PC-3 (cell line): ENCODE results near the gene AVP. TPM values are rescaled to one million over a fixed set of nuclear protein-coding genes. Genes with fewer than 3 reads are reported as not detected.

Source experiments
- ATAC-seq: fragments of 200-7000 bp; cut with Tn5 transposase; 2 replicates; pipeline ENCODE4 v1.9.1; 2020; ENCODE audit warnings: mild to moderate bottlenecking, moderate library complexity
- BruUV-seq: library from RNA; stranded (reverse); fragments of 400-500 nt; replicated peaks from 2 replicates; lab custom pipeline; 2021; lab: Mats Ljungman, UMichigan
- CTCF ChIA-PET: fragments of 300-600 bp; sonication (Branson Sonifier 250); formaldehyde crosslinking; loops from one replicate; lab custom pipeline; 2022; ENCODE audit warnings: antibody characterized with exemption; lab: Charles Lee
- POLR2A ChIA-PET: fragments of 300-600 bp; sonication (Branson Sonifier 250); formaldehyde crosslinking; loops from one replicate; lab custom pipeline; 2022; ENCODE audit warnings: antibody characterized with exemption; ENCODE audit not compliant: unreplicated experiment; lab: Charles Lee
- DNase-seq: peaks from one replicate; pipeline ENCODE4 v3.0.0-alpha.2; 2015
- H2AFZ ChIP-seq: fragments of 300-600 bp; sonication (generic); 2 replicates; pipeline ENCODE4 v1.6.0; 2016; ENCODE audit warnings: antibody characterized with exemption, low read length
- H3F3A ChIP-seq: fragments of 300-600 bp; sonication (generic); one replicate; pipeline ENCODE4 v1.6.0; 2017; ENCODE audit warnings: antibody characterized with exemption, low read length, control low read depth, mild to moderate bottlenecking; ENCODE audit not compliant: unreplicated experiment
- H3K27ac ChIP-seq: fragments of 300-600 bp; sonication (generic); 2 replicates; pipeline ENCODE4 v1.5.1; 2016; ENCODE audit warnings: mild to moderate bottlenecking, low read length
- H3K27me3 ChIP-seq: fragments of 300-600 bp; sonication (generic); 2 replicates; pipeline ENCODE4 v1.6.1; 2016; ENCODE audit warnings: low read length, mixed read lengths
- H3K36me3 ChIP-seq: fragments of 300-600 bp; sonication (generic); 2 replicates; pipeline ENCODE4 v1.6.1; 2016; ENCODE audit warnings: low read depth, mixed run types, low read length, mixed read lengths
- H3K4me1 ChIP-seq: fragments of 300-600 bp; sonication (generic); 2 replicates; pipeline ENCODE4 v1.5.1; 2016; ENCODE audit warnings: low read length; ENCODE audit not compliant: insufficient read depth
- H3K4me2 ChIP-seq: fragments of 300-600 bp; sonication (generic); 2 replicates; pipeline ENCODE4 v1.6.0; 2016; ENCODE audit warnings: low read length
- H3K4me3 ChIP-seq: fragments of 300-600 bp; sonication (generic); 2 replicates; pipeline ENCODE4 v1.5.1; 2016; ENCODE audit warnings: mild to moderate bottlenecking, low read length, mixed read lengths
- H3K79me2 ChIP-seq: fragments of 300-600 bp; sonication (generic); 2 replicates; pipeline ENCODE4 v1.6.1; 2017; ENCODE audit warnings: low read length, mixed read lengths
- H3K9ac ChIP-seq: fragments of 300-600 bp; sonication (generic); 2 replicates; pipeline ENCODE4 v1.6.0; 2016; ENCODE audit warnings: mild to moderate bottlenecking, low read length
- H3K9me2 ChIP-seq: fragments of 300-600 bp; sonication (generic); replicated peaks from 2 replicates; pipeline ENCODE4 v1.6.1; 2016; ENCODE audit warnings: mixed run types, low read length, mixed read lengths
- H3K9me3 ChIP-seq: fragments of 300-600 bp; sonication (generic); 2 replicates; pipeline ENCODE4 v1.6.1; 2016; ENCODE audit warnings: low read length, mixed read lengths
- H4K20me1 ChIP-seq: fragments of 300-600 bp; sonication (generic); 2 replicates; pipeline ENCODE4 v1.6.1; 2016; ENCODE audit warnings: low read length, mixed read lengths
- CTCF ChIP-seq: fragments of 300-600 bp; sonication (generic); conservative IDR thresholded peaks from 2 replicates; pipeline ENCODE4 v1.5.1; 2017; ENCODE audit warnings: antibody characterized with exemption, low read depth, mild to moderate bottlenecking, low read length
- EZH2 ChIP-seq: fragments of 300-600 bp; sonication (generic); IDR thresholded peaks from one replicate; pipeline ENCODE4 v1.6.1; 2017; ENCODE audit warnings: antibody characterized with exemption, mild to moderate bottlenecking, low read length; ENCODE audit not compliant: unreplicated experiment
- EZH2phosphoT487 ChIP-seq: fragments of 300-600 bp; sonication (generic); IDR thresholded peaks from 2 replicates; pipeline ENCODE4 v1.6.1; 2018; ENCODE audit warnings: mild to moderate bottlenecking, antibody characterized with exemption, low read length, borderline replicate concordance
- intact Hi-C: fragments of 100-400 bp; cut with micrococcal nuclease; formaldehyde crosslinking; loops from 2 replicates; pipeline ENCODE4 v1.9.0; 2023
- total RNA-seq: library from RNA; depleted of rRNA; stranded (reverse); fragments of >200 nt; gene quantifications from 2 replicates; pipeline ENCODE4 v1.2.3, GENCODE V29; 2014

AVP gene
- total RNA-seq, 1 experiment from 2014 or later: not detected

GRCh38 chr20:3093861-3094361, 9.4 kb upstream of the AVP start:
- Histone ChIP-seq H3F3A (no peaks in the 10 kb centered on the region), H3K9ac (no peak overlapping the region), H3K27me3 (no peaks in the 10 kb centered on the region), H3K79me2 (no peaks in the 10 kb centered on the region), H3K4me1 (no peaks in the 10 kb centered on the region), H3K36me3 (no peaks in the 10 kb centered on the region), H3K4me3 (no peak overlapping the region), H3K4me2 (no peak overlapping the region), H3K27ac (no peak overlapping the region), H2AFZ (no peak overlapping the region), H4K20me1 (no peaks in the 10 kb centered on the region), H3K9me3 (no peaks in the 10 kb centered on the region), H3K9me2 (no peaks in the 10 kb centered on the region)
- TF ChIP-seq CTCF: no peak
- no peak for TF ChIP-seq EZH2phosphoT487
- no peak for TF ChIP-seq EZH2
- no TSS peak for BruUV-seq
- ChIA-PET CTCF (interaction anchor here (0.6 kb wide), 1 partner anchor 690 kb away, joined by 3 read pairs; no protein-coding TSS in a partner anchor), POLR2A (no interaction called here)
- no peak for DNase-seq
- intact Hi-C loops: no loop called here
- peak; percentile 24; the same call in 1 of the 2 replicates for ATAC-seq

GRCh38 chr20:3092611-3093379, 8.3 kb upstream of the AVP start:
- no peaks in the 10 kb centered on the region for H3K27me3 ChIP-seq
- no peak overlapping the region for H3K4me2 ChIP-seq
- no peaks in the 10 kb centered on the region for H3F3A ChIP-seq
- TF ChIP-seq EZH2 (no peak), EZH2phosphoT487 (no peak), CTCF (no peak)
- POLR2A ChIA-PET: no interaction called here
- CTCF ChIA-PET: interaction anchor here (0.6 kb wide), 1 partner anchor 689 kb away, joined by 3 read pairs; no protein-coding TSS in a partner anchor
- H3K9ac ChIP-seq: no peak overlapping the region
- DNase-seq (no peak), ATAC-seq (no peak)
- no peak overlapping the region for H3K4me3 ChIP-seq
- intact Hi-C loops: no loop called here
- H3K9me2 ChIP-seq: no peaks in the 10 kb centered on the region
- H4K20me1 ChIP-seq: no peaks in the 10 kb centered on the region
- no peaks in the 10 kb centered on the region for H3K79me2 ChIP-seq
- no peaks in the 10 kb centered on the region for H3K4me1 ChIP-seq
- H3K27ac ChIP-seq: no peak overlapping the region
- H2AFZ ChIP-seq: no peak overlapping the region
- H3K9me3 ChIP-seq: no peaks in the 10 kb centered on the region
- no TSS peak for BruUV-seq
- H3K36me3 ChIP-seq: no peaks in the 10 kb centered on the region

DNA sequence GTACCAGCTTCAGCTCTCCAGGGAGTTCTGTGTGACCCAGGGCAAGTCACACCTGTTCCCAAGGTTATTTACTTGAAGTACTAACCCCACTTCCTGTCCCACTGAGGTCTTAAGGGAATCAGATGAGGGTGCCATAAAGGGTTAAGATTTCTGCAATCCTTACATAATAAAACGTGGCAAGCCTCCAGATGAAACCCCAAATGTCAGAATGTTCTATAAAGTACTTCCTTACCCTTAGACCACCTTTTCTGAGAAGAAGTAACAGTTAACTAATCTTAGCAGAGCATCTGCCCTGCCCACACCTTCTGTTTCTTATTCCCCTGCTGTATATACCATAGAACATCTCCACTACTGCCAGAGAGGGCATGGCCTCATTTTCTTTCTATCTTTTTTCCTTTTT, 6.0 kb upstream of the AVP start:
- BruUV-seq: no TSS peak
- ATAC-seq (no peak), DNase-seq (no peak)
- Histone ChIP-seq H3F3A (no peaks in the 10 kb centered on the region), H3K27ac (no peak overlapping the region), H3K4me2 (no peak overlapping the region), H3K27me3 (no peaks in the 10 kb centered on the region), H3K9me2 (no peaks in the 10 kb centered on the region), H3K4me3 (no peak overlapping the region), H3K9me3 (no peaks in the 10 kb centered on the region), H3K36me3 (no peaks in the 10 kb centered on the region), H2AFZ (no peak overlapping the region), H4K20me1 (no peaks in the 10 kb centered on the region), H3K79me2 (no peaks in the 10 kb centered on the region), H3K4me1 (no peaks in the 10 kb centered on the region), H3K9ac (no peak overlapping the region)
- intact Hi-C loops: no loop called here
- no peak for TF ChIP-seq EZH2phosphoT487
- no peak for TF ChIP-seq CTCF
- no peak for TF ChIP-seq EZH2
- ChIA-PET CTCF (no interaction called here), POLR2A (no interaction called here)
